Superior temporal gyrus (tissue), 1 donor: ENCODE measurements around the gene SKIL.
A peak's percentile ranks its signal among the peaks of the same experiment; 100 is the strongest.

ENCODE experiments used
- DNase-seq: peaks from one replicate; pipeline ENCODE4 v3.0.0-alpha.2; 2016; ENCODE audit errors: extremely low spot score

SKIL gene

GRCh38 chr3:170437696-170438407 lies 80.3 kb downstream of the SKIL start:
- DNase-seq, result peak; percentile 63

DNA sequence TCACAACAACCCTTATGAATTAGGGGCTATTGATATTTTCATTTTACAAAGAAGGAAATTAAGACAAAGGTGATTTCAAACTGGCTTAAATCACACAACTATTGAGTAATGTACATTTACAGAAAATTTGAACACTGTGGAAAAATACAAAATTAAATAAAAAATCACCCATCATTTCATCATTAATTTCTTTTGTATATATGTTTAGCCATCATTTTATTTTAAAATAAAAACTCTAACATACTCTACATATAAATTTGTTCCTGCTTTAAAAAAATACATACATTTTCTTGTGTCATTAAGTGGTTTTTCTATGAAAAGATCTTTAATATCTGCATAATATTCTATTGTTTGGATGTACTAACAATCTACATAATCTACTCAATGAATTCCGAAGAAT lies 81.3 kb downstream of the SKIL start:
- no peak for DNase-seq

GRCh38 chr3:170440344-170440743 lies 82.8 kb downstream of the SKIL start:
- no peak for DNase-seq

GRCh38 chr3:170441412-170441811 lies 83.9 kb downstream of the SKIL start:
- DNase-seq, result no peak

GRCh38 chr3:170442947-170443346 lies 85.4 kb downstream of the SKIL start:
- no peak for DNase-seq

DNA sequence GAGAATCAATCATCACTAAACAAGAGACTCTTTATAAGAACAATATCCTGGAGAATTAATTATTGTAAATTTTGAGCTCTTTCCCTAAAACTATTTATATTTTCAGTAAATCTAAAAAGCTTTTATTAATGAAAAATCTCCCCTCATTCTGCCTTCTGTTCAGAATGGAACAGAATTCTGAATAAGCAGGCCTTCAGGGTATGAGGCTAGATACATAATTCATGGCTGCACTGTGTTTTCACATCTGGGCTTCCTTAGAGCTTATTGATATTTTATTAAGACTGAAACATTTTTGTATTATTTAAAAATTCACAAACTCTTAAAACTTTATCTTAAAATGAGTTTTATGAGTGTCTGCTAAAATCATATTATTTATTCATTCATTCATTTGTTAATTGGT lies 85.9 kb downstream of the SKIL start:
- no peak for DNase-seq
